Nucleus accumbens (tissue), 56 donors: Measurements from ENCODE around the gene ZNF280D.

Experiments used
- DNase-seq, 56 donors: peaks; one replicate each; lab custom pipeline; 2025; lab: John Stamatoyannopoulos, UW

Gene ZNF280D

DNA sequence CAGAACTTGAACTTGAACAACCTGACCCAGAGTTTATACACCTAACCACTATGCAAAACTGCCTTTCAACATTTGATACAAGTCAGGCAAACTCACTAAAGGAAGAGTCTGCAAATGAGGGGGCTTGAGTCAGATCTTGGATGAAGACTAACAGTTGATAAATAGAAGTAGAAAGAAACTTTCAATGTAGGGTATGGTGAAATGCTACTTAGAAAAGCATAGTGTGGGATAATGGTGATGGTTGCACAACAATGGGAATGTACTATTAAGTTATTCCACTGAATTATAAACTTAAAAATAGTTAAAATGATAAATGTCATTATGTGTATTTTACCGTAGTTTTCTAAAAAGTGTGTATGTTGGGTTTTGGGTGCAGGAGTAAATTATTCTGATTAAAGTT, 19.7 kb upstream of the ZNF280D start:
- DNase-seq, result no peak

DNA sequence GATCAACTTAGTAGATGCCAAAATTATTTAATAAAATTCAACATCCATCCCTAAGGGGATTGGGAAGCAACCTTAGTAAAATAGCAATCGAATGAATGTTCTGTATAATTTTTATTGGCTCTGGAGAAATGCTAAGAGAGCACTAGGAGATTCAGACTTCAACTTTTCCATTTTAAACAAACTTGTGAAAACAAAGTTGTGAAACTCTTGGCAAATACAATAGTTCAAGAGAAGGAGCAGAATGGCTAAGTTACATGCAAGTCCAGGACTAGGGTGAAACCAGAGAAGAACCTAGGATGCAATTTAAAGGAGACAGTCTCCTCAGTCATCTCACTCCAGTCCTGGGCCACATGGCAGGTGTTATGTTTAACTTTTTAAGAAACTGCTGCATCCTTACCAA, 16.7 kb upstream of the ZNF280D start:
- no peak for DNase-seq

GRCh38 chr15:56744701-56745683, 11.7 kb upstream of the ZNF280D start:
- DNase-seq, result no peak

DNA sequence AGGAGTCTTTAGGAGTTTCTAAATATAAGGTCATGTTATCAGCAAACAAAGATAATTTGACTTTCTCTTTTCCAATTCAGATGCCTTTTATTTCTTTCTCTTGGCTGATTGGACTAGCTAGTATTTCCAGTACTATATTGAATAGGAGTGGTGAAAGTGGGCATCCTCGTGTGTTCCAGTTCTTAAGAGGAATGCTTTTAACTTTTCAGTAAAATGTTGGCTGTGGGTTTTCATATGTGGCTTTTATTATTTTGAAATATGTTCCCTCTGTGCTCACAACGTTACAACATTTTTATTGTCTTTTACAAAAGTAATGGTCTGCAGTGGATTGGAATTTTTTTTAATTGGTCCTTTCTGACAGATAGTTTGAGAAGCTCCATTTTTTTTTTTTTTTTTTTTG, 8.2 kb upstream of the ZNF280D start:
- DNase-seq, result no peak

DNA sequence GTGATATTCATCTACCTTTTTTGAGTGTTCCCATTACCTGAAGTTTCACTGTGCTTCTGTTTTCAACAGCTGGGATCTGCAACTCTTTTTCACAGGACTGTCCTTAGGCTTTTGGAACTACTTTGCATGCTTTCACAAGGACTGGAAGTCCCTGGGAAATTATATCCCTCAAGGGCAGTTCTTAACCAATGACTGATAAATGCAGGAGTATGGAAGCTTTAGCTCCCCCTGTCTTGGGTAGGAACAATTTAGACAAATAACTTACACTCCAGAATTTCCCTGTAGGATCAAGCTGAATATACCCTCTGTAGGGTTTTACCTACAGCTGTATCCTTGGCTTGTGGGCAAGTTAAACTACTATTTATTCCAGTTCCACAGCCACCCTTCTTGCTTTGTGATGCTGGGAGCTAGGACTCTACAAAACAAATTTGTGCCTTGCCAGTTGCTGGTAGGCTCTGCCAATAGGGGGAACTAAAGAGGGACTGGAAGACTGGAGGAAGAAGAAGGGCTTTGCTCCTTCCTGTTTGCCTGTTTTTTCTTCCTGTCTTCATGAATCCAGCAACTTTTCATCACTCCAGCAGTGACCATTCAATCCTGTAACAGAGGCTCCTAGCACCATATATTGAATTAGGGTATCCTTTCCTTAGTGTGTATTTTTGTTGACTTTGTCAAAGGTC, 6.8 kb upstream of the ZNF280D start:
- no peak for DNase-seq

DNA sequence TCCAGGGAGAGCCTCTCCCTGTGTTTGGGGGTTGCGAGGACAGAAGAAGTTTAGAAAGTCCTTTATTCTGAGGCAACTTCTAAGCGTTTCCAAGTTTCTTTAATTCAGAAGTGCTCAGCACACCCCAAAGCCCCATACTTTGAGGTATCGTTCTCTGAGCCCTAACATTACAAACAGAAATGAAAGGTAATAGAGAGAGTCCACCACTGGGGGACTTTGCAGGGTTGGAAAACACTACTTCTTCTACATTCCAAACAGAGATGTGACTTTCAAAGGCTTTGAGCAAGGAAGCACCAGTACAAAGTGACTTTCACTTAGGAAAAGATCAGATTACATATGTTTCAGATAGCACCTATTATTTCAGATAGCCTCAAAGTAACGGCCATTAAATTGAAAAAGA, 6.2 kb upstream of the ZNF280D start:
- no peak for DNase-seq

GRCh38 chr15:56737791-56738190, 4.5 kb upstream of the ZNF280D start:
- no peak for DNase-seq

DNA sequence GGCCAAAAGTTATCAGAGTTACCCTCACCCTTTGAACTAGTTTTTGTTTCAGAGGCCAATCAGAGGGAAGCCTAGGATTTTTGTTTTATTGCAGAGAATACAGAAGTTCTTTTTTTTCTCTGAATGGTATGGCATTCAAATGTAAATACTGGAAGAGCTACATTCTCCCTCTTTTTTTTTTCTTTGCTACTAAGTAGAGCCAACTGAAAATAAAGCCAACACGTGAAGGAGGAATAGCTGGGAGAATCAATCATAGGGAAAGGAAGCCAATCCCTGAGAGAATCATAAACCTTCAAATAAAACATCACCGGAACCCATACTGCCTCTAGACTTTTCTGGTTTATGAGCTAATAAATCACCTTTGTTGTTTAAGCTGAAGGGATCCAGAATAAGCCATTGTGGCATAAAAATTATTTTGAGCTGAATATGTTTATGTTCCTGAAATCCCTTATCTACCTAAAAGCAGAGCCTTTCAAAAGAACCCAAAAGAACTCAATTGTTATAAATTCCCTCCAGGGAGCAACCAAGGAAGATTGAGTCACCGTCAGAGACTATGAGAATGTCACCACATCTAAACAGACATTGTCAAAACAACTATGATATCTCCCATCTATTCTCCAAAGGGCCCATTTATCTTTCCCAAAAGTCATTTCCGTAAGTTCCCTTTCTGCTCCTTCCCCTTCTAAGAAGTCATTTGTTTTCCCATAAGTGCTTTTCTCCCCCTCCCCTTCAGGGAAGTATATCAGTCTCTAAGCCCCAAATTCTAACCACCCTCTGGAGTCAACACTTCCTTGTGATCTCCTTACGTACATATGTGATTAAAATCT, 3.8 kb upstream of the ZNF280D start:
- no peak for DNase-seq

- DNase-seq, result no peak
These were observed 3.0 kb upstream of the ZNF280D start for GRCh38 chr15:56736308-56736707.

DNA sequence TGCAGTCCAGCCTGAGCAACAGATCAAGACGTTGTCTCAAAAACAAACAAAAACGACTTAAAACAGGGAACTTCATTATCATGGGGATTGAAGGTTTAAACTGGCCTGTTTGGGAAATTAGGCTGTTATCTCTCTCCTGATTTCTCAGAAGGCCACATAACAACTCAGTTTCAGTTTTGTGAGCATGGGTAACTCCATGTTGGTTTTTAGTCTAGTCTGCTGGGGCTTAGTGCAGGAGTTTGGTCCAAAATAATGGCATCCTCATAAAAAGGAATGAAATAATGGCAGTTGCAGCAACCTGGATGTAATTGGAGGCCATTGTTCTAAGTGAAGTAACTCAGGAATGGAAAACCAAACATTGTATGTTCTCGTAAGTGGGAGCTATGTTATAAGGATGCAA, 2.3 kb upstream of the ZNF280D start:
- no peak for DNase-seq

DNA sequence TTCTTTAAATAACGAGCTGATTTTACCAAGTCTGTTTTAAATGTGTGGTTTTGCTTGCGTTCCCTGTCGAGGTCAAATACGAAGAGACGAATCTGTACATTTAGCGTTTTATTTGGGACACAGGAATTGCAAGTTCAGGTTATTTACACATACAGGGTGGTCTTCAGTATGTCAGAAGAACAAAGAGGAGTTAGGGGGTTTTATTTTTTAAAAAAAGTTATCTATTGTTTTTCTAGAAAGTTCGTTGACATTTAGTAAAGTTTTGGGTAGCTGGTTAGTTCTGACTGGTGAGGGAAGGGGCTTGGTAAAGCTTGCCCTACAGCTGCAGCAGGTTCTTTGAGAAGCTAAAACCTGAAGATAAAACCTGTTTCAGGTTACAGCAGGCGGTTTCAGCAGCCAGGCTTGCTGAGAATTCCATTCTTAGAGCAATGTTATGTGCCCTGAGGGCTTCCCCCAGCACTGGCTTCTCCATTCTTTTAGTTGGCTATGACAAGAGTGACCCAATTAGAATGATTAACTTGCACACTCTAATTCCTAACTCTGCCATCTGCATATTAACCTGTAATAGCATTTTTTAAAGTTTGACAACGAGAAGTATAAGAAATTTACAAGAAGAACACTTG, 815 bp upstream of the ZNF280D start:
- DNase-seq, result no peak

DNA sequence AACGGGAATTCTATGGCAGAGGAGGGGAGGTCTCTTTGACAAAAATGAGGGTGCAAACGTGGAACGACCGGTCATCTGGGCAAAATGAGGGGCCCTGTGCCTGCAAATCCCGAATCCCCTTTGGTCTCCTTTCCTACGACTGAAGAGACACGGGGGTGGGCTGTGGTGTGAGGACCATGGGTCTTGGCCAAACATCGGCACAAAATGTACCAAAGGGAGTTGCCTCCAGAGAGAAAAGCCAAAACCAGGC, 498 bp downstream of the ZNF280D start:
- peak in 31 of 56 donors; percentile 26 to 90 (median 71) for DNase-seq

DNA sequence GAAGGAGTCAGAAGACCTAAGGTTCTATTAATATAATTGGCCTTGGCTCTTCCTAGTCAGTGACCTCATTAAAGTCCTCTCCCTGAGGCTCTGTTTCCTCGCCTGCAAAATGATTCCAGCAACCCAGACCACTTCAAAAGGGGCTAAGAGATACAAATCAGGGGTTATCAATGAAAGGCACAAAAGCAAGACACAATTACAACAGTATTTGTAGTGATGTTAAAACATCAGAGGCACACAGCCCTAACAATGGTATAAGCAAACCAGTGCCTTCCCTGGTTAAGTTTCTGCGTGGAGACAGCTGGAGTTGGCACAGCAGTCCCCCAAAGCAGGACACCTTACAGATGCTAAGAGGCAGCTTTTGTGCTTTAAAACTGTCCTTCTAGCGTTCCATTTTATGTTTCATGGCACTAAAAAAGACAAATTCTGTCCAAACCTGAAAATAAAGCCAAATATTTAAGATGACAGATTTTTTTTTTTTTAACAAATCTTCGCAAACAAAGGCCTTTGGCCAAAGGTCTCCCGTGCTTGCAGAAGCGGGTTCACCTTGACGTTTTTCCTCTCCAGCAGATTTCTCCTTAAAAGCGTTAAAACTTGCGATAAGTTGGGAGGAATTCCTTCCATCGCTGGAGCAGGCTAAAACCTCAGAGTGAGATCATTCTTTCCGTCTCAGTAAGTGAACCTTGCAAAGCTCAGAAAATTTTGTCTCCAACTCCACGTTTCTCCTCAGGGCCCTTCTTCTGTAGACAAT, 999 bp downstream of the ZNF280D start:
- peak in 6 of 56 donors; percentile 2 to 16 (median 5) for DNase-seq

- DNase-seq, result no peak
These were observed 1.8 kb downstream of the ZNF280D start for GRCh38 chr15:56731548-56731947.

- no peak for DNase-seq
These were observed 3.7 kb downstream of the ZNF280D start for GRCh38 chr15:56729561-56729960.

GRCh38 chr15:56725386-56725785, 7.9 kb downstream of the ZNF280D start:
- no peak for DNase-seq

DNA sequence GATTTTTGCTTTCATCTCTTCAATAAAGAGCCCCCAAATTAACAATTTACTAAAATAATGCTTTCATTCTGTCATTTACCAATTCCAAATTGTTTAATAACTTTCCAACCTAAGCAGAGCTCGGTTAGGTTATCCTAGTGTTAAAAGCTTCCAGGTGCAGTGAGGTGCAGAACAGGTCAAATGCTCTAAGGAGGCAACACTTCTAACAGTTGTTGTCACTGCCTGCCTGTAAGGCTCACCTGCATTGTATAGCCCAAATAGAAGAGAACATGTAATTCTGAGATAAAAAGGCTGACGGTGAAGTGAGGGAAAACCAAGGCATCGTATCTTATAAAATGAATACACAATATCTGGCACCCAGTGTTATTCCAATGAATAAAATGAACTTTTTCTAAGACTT, 9.1 kb downstream of the ZNF280D start:
- DNase-seq, result no peak

GRCh38 chr15:56723787-56724186, 9.5 kb downstream of the ZNF280D start:
- no peak for DNase-seq

- DNase-seq, result no peak
These were observed 13.3 kb downstream of the ZNF280D start for GRCh38 chr15:56719774-56720555.
